GM04503 (cell line): ENCODE results near the gene FANCI.
A peak's percentile ranks its signal among the peaks of the same experiment; 100 is the strongest.

Experiments
- DNase-seq: peaks from one replicate; pipeline ENCODE4 v3.0.0-alpha.2; 2012; ENCODE audit warnings: low read depth

Gene FANCI

GRCh38 chr15:89307046-89307587, 63.3 kb downstream of the FANCI start:
- DNase-seq = no peak

- DNase-seq = peak; percentile 31
Observed at GRCh38 chr15:89307791-89308190, 64.0 kb downstream of the FANCI start.

GRCh38 chr15:89308236-89308635, 64.5 kb downstream of the FANCI start:
- no peak for DNase-seq

- DNase-seq = no peak
Observed at GRCh38 chr15:89309993-89310392, 66.2 kb downstream of the FANCI start.

GRCh38 chr15:89315375-89315929, 71.7 kb downstream of the FANCI start:
- DNase-seq = no peak

GRCh38 chr15:89316504-89316903, 72.7 kb downstream of the FANCI start:
- no peak for DNase-seq

- DNase-seq = no peak
Observed at GRCh38 chr15:89317186-89317720, 73.5 kb downstream of the FANCI start.

GRCh38 chr15:89319678-89320077, 75.9 kb downstream of the FANCI start:
- DNase-seq = no peak

- DNase-seq = no peak
Observed at GRCh38 chr15:89320200-89320599, 76.4 kb downstream of the FANCI start.

GRCh38 chr15:89321521-89322410, 78.0 kb downstream of the FANCI start:
- no peak for DNase-seq

GRCh38 chr15:89322822-89323221, 79.0 kb downstream of the FANCI start:
- DNase-seq = no peak

GRCh38 chr15:89323825-89324224, 80.0 kb downstream of the FANCI start:
- no peak for DNase-seq

- DNase-seq = no peak
Observed at GRCh38 chr15:89325039-89325803, 81.4 kb downstream of the FANCI start.

- DNase-seq = no peak
Observed at GRCh38 chr15:89326316-89326715, 82.5 kb downstream of the FANCI start.

GRCh38 chr15:89327113-89327512, 83.3 kb downstream of the FANCI start:
- no peak for DNase-seq

GRCh38 chr15:89328398-89329254, 84.8 kb downstream of the FANCI start:
- no peak for DNase-seq

- no peak for DNase-seq
Observed at GRCh38 chr15:89329329-89330084, 85.7 kb downstream of the FANCI start.

GRCh38 chr15:89330119-89330518, 86.3 kb downstream of the FANCI start:
- no peak for DNase-seq

- no peak for DNase-seq
Observed at GRCh38 chr15:89330881-89331595, 87.3 kb downstream of the FANCI start.

- DNase-seq = no peak
Observed at GRCh38 chr15:89332446-89332845, 88.7 kb downstream of the FANCI start.
